ENCODE results near the gene TAS2R14.

The TAS2R14 gene

DNA sequence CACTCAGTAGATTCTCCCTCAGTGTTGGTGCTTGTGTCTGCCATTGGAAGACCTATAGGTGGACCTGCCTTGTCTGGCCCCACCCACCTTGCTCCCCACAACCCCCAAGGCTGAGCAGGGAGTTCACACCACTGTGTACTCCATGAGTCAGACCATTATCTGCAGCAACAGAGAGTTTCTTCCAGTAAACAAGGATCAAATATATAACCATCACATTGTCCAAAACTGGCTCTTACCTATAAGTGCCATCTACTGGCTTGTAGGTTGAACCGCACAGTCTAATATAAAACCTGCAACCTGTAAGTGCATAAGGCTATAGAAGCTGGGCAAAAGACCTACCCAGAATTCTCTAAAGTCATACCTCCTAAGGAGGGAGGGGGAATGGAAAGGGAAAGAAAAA, 37.6 kb downstream of the TAS2R14 start:
- DNase-seq = no peak

DNA sequence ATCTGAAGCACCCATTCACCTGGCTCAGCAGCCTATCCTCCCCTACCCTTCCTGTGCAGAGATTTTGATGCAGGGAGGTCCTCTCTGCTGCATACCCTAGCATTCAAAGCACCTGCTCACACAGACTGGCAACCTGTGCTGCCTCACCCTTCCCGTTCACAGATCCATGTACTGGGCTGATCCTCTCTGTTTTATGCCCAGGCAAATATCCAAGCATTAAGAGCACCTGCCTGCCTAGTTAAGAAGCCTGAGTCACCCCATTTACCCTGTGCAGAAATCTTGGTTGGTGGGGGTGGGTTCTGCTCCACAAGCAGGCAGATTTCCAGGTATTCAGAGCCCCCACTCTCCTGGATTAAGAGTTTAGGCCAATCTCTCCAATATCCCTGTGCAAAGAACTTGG, 38.1 kb downstream of the TAS2R14 start:
- no peak for DNase-seq

DNA sequence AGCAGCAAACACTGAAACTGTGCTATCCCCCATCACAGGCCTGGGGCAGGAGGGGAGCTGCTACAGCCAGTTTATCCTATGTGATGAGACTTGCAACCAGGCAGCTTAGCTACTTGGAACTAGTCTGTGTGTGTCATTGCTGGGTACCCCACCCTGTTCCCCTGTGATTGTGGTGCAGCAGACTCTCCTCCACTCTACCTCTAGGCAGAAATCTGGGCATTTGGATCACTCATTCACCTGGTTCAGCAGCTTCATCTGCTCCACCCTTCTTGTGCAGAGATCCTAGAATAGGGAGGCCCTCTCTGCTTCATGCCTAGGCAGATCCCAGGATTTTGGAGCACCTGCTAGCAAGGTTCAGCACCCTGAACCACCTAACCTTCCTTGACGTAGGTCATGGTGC, 38.5 kb downstream of the TAS2R14 start:
- no peak for DNase-seq

DNA sequence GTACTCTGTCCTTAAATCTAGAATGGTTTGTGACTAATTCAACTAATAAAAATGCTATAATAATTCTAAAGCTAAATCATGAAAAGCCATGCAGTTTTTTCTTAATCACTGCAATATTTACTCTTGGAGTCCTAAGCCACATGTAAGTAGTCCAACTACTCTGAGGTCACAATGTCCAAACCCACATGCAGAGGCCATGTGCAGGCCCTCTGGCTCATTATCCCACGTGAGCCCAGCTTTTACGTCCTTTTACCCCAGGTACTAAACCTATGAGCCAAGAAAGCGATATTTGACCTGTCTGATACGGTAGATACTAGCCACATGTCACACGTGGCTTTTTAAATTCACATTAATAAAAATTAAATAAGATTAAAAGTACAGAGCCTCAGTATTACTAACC, 42.2 kb downstream of the TAS2R14 start:
- no peak for DNase-seq

DNA sequence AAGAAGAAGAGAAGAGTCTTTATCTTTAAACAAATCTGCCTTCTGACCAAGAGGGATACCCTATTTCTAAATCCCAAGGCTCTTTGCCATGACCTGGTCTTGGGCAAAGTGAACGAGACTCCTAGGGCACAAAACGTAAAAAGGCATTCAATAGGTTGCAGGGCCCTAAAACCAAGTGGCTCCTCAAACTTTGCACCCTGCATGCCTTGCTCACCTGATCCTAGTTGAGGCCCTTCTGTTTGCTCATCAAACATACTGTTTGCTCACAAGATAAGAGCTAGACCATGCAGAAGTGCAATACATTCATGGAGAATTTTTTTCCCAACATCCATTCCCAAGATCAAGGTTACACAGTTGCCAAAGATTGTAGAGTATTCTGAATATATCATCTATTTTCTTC, 47.1 kb downstream of the TAS2R14 start:
- DNase-seq = no peak

DNA sequence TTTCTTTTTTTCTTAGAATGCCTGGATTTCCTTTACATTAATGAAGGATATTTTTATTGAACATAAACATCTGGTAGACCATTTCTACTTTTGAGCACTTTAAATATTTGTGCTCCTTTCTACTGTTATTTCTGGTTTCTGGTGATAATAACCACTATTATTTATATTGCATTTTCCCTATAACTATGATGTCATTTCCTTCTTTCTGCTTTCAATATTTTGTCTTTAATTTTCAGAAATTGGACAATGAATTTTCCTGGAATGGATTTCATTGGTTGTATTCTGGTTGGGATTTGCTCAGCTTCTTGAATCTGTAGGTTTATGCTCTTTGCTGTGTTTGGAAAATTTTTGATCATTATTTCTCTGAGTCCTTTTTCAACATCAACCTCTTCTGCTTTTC, 49.8 kb downstream of the TAS2R14 start:
- DNase-seq = no peak
